ENCODE measurements around the gene CCDC39. TPM values are rescaled to one million over a fixed set of nuclear protein-coding genes. Genes with fewer than 3 reads are reported as not detected.

Gene CCDC39
- total and polyA plus RNA-seq, 4 donors: 0.59 to 6.7 (median 3.5) TPM

DNA sequence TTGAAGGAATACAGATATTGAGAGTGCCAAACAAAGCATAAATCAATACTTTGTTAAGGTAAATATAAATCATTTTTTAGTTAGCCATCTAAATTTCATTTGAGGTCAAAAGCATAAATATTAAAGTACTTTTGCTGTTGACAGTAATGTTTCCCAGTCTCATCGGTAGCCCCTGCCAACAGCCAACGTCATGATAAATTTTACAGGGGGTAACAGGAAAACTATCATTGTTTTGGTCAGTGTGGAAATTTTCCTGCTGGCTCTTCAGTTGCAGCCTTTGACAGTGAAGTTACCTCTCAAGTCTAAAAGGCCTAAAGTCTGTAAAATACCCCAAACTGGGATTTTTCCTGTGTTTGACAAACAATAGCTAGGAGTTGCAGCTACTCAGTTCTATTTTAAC, 114.6 kb downstream of the CCDC39 start:
- 69 to 75% methylated on average over 2 of the region's 2 CpGs for WGBS, 2 donors
- Histone ChIP-seq H3K4me3 (no peak overlapping the region), H3K4me1 (ENCODE audit: control insufficient read depth in 5 of 5, insufficient read depth in 5 of 5, low read length in 5 of 5) (no peaks in the 10 kb centered on the region), H3K27me3 (ENCODE audit: control insufficient read depth in 3 of 3, insufficient read depth in 3 of 3, low read length in 2 of 3) (peaks cover 0 to 5% (median 0%) of the 10 kb centered on the region in 3 donors), H3K9me3 (ENCODE audit: control insufficient read depth in 4 of 4, insufficient read depth in 3 of 4, low read length in 3 of 4) (peaks cover 0 to 4% (median 0%) of the 10 kb centered on the region in 4 donors), H3K9ac (ENCODE audit: insufficient read depth in 1 of 2, low read length in 2 of 2) (no peak overlapping the region), H3K27ac (ENCODE audit: low read depth in 1 of 2, low read length in 1 of 2) (no peak overlapping the region), H3K36me3 (ENCODE audit: control insufficient read depth in 4 of 4, insufficient read depth in 4 of 4, low read length in 4 of 4) (no peaks in the 10 kb centered on the region)
- no peak for DNase-seq
- TF ChIP-seq, protein P1, sequence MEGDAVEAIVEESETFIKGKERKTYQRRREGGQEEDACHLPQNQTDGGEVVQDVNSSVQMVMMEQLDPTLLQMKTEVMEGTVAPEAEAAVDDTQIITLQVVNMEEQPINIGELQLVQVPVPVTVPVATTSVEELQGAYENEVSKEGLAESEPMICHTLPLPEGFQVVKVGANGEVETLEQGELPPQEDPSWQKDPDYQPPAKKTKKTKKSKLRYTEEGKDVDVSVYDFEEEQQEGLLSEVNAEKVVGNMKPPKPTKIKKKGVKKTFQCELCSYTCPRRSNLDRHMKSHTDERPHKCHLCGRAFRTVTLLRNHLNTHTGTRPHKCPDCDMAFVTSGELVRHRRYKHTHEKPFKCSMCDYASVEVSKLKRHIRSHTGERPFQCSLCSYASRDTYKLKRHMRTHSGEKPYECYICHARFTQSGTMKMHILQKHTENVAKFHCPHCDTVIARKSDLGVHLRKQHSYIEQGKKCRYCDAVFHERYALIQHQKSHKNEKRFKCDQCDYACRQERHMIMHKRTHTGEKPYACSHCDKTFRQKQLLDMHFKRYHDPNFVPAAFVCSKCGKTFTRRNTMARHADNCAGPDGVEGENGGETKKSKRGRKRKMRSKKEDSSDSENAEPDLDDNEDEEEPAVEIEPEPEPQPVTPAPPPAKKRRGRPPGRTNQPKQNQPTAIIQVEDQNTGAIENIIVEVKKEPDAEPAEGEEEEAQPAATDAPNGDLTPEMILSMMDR (IDR thresholded peaks at IDR 0.05; ENCODE audit: control extremely low read depth, extremely low read depth): no peak
- no peak for ATAC-seq (ENCODE audit: insufficient read depth, low FRiP score)

Small RNAs within 50 kb of the gene (small RNA-seq; reads per million reads assigned to genes)
- gene AC068298.1 (ENCODE audit: low replicate concordance) (not detected), gene RNU6-486P (ENCODE audit: low replicate concordance) (not detected)

Other genes with a start within 250 kb of the CCDC39 start
- 100 to 1,000 TPM in 1 of 2 donors, 10 to 100 TPM in 1; 37.7 to 152 TPM for gene TTC14, start 77.3 kb downstream of the CCDC39 start, total RNA-seq
- 10 to 100 TPM; 14.0 to 20.3 TPM for gene TTC14, start 77.3 kb downstream of the CCDC39 start, polyA plus RNA-seq
- 100 to 1,000 TPM in 1 of 2 donors, 10 to 100 TPM in 1; 71.9 to 315 TPM for gene FXR1, start 233.2 kb upstream of the CCDC39 start, total RNA-seq
- gene FXR1, start 233.2 kb upstream of the CCDC39 start, polyA plus RNA-seq: 10 to 100 TPM; 45.7 to 54.6 TPM